ENCODE results near the gene ASMT. TPM values are rescaled to one million over a fixed set of nuclear protein-coding genes. Genes with fewer than 3 reads are reported as not detected.

The ASMT gene
- total RNA-seq, 1 donor from 2014 or later = not detected

Other genes with a start within 250 kb of the ASMT start
- gene SLC25A6, start 222.9 kb upstream of the ASMT start, total RNA-seq = 236 and 237 TPM in 2 replicates
- 43.4 and 44.3 TPM in 2 replicates for gene ASMTL, start 162.2 kb upstream of the ASMT start, total RNA-seq
- gene P2RY8, start 77.9 kb upstream of the ASMT start, total RNA-seq = 126 and 127 TPM in 2 replicates
- gene AKAP17A, start 23.5 kb upstream of the ASMT start, total RNA-seq = 68.2 and 71.9 TPM in 2 replicates

Data from T-helper 2 cell treated with Interferon-gamma antibody and Interleukin-4, amounts not matched to agents 100 ng/mL and 5 ng/mL, for 36 hours (primary cell).